Measurements from ENCODE around the gene RNF214. TPM values are rescaled to one million over a fixed set of nuclear protein-coding genes. Genes with fewer than 3 reads are reported as not detected.

Gene RNF214
- total RNA-seq, 1 experiment from 2014 or later, result 37.8 TPM

DNA sequence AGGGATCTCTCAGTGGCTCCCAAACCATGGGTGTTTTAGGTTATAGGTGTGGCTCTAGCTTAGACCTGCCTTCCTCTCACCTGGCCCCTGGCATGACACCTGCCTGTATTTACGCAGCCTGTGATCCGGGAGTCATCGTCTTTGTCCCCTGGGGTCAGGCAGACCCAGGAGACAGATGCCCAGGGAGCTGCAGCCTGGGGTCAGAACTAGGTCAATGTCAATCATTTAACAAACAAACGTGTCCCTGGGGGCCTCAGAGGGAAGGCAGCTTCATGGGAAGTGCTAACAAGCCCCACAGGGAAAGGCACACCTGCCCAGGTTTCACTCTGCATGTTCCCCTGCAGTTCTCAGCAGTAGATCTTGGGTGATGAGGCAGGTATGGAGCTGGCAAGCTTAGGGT lies 70.6 kb downstream of the RNF214 start:
- POLR2A ChIA-PET (ENCODE audit: low non-redundant PET), result no interaction called here
- intact Hi-C loops (cut with micrococcal nuclease; ENCODE audit: unreplicated experiment), result no loop called here

DNA sequence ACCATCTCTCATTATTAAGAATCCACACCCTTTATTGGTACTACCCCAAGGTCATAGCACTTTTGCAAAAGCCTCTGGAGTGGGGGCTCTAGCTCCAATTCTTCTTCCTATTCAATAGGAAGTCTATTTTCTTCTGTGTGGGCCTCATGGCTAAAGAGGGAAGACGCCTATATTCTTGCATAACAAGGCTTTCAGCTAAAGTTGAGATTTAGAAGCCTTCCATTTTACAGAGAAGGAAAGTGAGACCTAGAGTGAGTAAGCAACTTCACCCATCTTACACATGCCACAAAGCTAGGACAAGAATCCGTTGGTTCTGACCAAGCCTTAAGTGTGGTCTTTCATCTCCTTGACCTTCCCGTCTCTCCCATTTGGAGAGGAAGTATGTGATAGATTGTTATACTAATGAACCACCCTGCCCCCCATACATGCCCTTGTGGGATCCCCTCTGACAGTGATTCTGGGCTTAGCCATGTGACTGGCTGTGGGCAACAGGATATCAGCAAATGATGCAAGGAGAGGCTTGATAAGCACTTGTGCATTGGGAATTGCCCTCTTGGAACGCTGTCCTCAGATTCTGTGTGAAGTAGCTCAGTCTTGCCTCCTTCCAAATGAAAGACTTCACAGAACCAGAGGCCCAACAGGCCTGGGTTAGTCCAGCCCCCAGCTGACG lies 71.3 kb downstream of the RNF214 start:
- Histone ChIP-seq H3K4me3 (ENCODE audit: low read depth, low read length, poor library complexity, severe bottlenecking) (no peak overlapping the region), H3K4me1 (ENCODE audit: insufficient read depth, low read length, poor library complexity, severe bottlenecking) (peaks cover 8% of the 10 kb centered on the region), H3K9me3 (ENCODE audit: low read depth, low read length, poor library complexity, severe bottlenecking) (no peaks in the 10 kb centered on the region), H3K27ac (ENCODE audit: low read depth, low read length, poor library complexity, severe bottlenecking) (no peak overlapping the region), H3K27me3 (replicated peaks; ENCODE audit: insufficient read depth, low read depth, low read length, poor library complexity) (no peaks in the 10 kb centered on the region), H3K36me3 (ENCODE audit: insufficient read depth, low read length, poor library complexity, severe bottlenecking) (no peaks in the 10 kb centered on the region)
- ChIA-PET CTCF (no interaction called here), POLR2A (ENCODE audit: low non-redundant PET) (no interaction called here)
- TF ChIP-seq, protein P1, sequence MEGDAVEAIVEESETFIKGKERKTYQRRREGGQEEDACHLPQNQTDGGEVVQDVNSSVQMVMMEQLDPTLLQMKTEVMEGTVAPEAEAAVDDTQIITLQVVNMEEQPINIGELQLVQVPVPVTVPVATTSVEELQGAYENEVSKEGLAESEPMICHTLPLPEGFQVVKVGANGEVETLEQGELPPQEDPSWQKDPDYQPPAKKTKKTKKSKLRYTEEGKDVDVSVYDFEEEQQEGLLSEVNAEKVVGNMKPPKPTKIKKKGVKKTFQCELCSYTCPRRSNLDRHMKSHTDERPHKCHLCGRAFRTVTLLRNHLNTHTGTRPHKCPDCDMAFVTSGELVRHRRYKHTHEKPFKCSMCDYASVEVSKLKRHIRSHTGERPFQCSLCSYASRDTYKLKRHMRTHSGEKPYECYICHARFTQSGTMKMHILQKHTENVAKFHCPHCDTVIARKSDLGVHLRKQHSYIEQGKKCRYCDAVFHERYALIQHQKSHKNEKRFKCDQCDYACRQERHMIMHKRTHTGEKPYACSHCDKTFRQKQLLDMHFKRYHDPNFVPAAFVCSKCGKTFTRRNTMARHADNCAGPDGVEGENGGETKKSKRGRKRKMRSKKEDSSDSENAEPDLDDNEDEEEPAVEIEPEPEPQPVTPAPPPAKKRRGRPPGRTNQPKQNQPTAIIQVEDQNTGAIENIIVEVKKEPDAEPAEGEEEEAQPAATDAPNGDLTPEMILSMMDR (conservative IDR thresholded peaks at IDR 0.05; ENCODE audit: low read depth, low read length), result no peak
- TF ChIP-seq EZH2 (IDR thresholded peaks at IDR 0.05; ENCODE audit: borderline replicate concordance, low read depth, low read length, poor library complexity, severe bottlenecking), result no peak
- DNase-seq (ENCODE audit: low spot score), result no peak
- intact Hi-C loops (cut with micrococcal nuclease; ENCODE audit: unreplicated experiment), result no loop called here
- no TSS peak for BruUV-seq (replicated peaks)

More for the DNA sequence above, 70.6 kb downstream of the RNF214 start:
- CTCF ChIA-PET, result no interaction called here
- no peaks in the 10 kb centered on the region for H3K9me3 ChIP-seq (ENCODE audit: low read depth, low read length, poor library complexity, severe bottlenecking)
- TF ChIP-seq, protein P1 (conservative IDR thresholded peaks at IDR 0.05; ENCODE audit: low read depth, low read length), result no peak
- no peak for TF ChIP-seq EZH2 (IDR thresholded peaks at IDR 0.05; ENCODE audit: borderline replicate concordance, low read depth, low read length, poor library complexity, severe bottlenecking)
- peaks cover 8% of the 10 kb centered on the region for H3K4me1 ChIP-seq (ENCODE audit: insufficient read depth, low read length, poor library complexity, severe bottlenecking)
- H3K4me3 ChIP-seq (ENCODE audit: low read depth, low read length, poor library complexity, severe bottlenecking), result no peak overlapping the region
- no peaks in the 10 kb centered on the region for H3K27me3 ChIP-seq (replicated peaks; ENCODE audit: insufficient read depth, low read depth, low read length, poor library complexity)
- no peak for DNase-seq (ENCODE audit: low spot score)
- BruUV-seq (replicated peaks), result no TSS peak
- H3K36me3 ChIP-seq (ENCODE audit: insufficient read depth, low read length, poor library complexity, severe bottlenecking), result no peaks in the 10 kb centered on the region
- H3K27ac ChIP-seq (ENCODE audit: low read depth, low read length, poor library complexity, severe bottlenecking), result no peak overlapping the region

DNA sequence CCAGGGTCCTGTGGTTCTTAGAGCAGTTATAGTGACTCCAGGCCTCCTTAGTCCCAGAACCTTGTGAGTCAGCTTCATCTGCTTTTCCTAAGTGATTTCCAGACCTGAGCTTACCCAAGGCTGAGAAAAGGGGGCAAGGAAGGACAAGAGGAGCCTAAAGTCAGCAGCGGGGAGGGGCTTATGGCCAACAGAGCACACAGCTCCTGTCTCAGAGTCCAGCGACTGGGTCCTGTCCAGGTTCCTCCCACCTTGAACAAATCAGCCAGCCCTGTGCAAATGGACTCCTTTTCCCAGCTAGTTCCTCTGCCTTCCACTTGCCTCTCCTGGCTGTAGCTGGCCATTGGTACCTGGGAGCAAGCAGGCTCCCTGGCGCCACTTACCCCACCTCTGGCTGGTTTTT lies 72.7 kb downstream of the RNF214 start:
- BruUV-seq (replicated peaks), result no TSS peak
- no peaks in the 10 kb centered on the region for H3K9me3 ChIP-seq (ENCODE audit: low read depth, low read length, poor library complexity, severe bottlenecking)
- H3K4me3 ChIP-seq (ENCODE audit: low read depth, low read length, poor library complexity, severe bottlenecking), result no peak overlapping the region
- ChIA-PET POLR2A (ENCODE audit: low non-redundant PET) (no interaction called here), CTCF (no interaction called here)
- no peak overlapping the region for H3K27ac ChIP-seq (ENCODE audit: low read depth, low read length, poor library complexity, severe bottlenecking)
- H3K27me3 ChIP-seq (replicated peaks; ENCODE audit: insufficient read depth, low read depth, low read length, poor library complexity), result no peaks in the 10 kb centered on the region
- H3K4me1 ChIP-seq (ENCODE audit: insufficient read depth, low read length, poor library complexity, severe bottlenecking), result peaks cover 8% of the 10 kb centered on the region
- no peak for DNase-seq (ENCODE audit: low spot score)
- no peaks in the 10 kb centered on the region for H3K36me3 ChIP-seq (ENCODE audit: insufficient read depth, low read length, poor library complexity, severe bottlenecking)
- intact Hi-C loops (cut with micrococcal nuclease; ENCODE audit: unreplicated experiment), result no loop called here
- TF ChIP-seq, protein P1 (conservative IDR thresholded peaks at IDR 0.05; ENCODE audit: low read depth, low read length), result no peak
- TF ChIP-seq EZH2 (IDR thresholded peaks at IDR 0.05; ENCODE audit: borderline replicate concordance, low read depth, low read length, poor library complexity, severe bottlenecking), result no peak
